ENCODE measurements around the gene DNAJB8.

The DNAJB8 gene

DNA sequence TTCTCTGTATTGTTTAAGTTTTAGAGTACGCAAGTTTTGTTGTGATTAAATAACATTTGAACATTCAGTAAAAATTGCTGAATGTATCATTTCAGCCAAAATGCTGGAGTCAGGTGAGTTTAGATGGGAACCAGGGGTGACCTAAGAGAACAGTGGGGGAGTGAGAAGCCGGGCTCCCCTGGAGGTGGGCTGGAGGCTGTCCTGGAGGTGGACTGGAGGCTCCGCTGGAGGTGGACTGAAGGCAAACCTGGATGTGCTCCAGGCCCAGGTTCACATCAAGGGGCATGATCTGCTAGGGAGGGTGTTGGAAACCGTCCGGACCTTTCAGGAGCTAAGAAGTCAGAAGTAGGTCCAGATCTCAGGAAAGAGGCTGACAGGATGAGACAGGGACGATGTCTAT lies 23.7 kb downstream of the DNAJB8 start:
- no peak for DNase-seq

DNA sequence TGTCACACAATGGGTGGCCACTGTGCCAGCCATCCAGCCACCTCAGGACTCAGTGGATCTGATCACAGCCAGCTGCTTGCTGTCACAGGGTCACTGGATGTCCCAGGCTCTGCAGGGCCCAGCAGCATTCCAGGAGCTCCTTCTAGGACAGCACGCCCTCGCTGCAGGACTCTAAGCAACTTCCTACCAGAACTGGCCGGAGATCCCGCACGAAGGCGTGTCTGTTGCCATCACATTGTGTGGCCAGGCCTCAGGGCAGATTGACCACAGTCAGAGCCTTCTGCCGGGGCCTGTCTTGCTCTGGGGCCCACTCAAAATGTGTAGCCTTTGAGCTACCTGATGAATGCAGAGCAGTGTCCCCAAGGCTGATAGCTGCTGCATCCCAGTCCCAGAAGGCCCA lies 24.6 kb downstream of the DNAJB8 start:
- DNase-seq, result no peak

DNA sequence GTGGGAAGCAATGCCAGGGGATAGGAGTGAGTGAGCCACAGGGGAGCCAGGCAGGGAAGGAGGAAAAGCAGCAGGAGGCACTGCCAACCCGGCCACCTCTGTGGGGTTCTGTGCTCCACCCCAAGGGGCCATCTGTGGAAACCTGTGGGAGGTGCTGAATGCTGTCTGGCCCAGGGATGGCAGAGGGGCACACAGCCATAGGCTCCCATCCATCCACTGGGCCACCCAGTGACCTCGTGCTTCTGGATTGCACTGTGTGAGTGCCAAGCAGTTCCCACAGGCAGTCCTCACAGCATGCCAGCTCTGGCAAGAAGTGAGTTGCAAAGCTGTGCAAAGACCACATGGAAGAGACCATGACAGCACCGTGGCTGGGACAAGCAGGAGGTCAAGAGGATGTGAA lies 27.5 kb downstream of the DNAJB8 start:
- DNase-seq, result no peak

DNA sequence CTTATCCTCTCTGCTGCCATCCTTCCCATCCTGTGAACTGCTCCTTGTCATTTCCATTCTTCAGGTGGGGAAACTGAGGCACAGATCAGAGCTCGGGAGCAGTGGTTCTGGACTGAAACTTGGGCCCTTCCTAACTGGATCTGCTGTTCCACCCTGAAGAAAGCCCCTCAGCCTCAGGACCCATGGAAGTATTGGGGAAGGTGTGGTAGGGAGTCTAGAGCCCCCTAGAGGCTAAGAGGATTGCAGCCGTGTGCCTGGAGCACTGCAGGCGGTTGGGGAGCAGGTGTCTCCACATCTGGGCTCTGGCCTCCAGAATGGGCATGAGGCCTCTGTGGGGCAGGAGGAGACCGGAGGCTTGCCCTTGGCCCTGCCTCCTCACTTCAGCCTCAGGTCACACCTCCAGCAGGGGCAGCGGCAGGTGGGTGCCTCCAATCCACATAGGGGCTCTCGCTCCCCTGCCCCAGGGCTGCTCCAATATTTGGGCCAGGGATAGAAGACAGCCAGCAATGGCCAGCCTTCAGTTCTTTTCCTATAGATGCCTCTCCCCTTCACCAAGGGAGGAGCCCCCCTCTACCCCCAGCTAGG lies 28.1 kb downstream of the DNAJB8 start:
- DNase-seq, result peak; percentile 4

- no peak for DNase-seq
Observed at GRCh38 chr3:128436214-128436613, 30.5 kb downstream of the DNAJB8 start.

DNA sequence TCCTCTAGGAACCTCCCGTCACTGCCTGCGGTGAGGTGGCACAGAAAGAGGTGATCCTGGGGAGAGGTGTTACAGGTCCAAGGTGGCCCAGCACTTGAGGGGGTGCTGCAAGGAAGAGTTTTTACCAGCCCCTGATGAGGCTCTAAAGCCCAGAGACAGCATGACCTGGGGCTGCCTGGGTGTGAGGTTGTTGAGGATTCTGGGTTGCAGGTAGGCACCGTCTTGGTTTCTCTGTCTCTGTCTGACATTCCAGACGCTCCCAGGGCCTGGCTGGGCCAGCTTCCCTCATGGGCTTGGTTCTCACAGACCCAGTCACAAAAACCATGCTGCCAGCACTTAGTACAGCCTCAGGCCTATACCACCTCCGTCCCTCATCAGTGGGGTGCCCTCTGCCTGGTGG lies 31.1 kb downstream of the DNAJB8 start:
- DNase-seq, result no peak

DNA sequence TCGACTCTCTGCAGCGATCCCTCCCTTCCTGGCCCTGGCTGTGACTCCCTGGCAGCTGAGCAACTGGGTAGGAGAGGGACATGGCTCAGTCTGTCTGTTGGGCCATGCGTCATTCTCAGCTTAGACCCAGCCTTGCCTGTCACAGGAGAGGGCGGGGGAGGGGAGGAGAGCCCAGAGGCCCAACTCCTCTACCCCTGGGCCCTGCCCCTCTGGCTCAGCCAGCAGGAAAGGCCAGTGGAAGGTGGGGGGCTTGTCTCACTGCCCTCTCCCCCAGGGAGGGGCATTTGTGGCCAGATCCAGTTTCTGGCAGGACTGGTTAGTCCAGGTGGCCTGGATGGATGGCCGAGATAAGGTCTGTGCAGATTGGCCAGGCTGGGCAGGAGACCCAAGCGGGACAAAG lies 31.6 kb downstream of the DNAJB8 start:
- DNase-seq, result no peak

DNA sequence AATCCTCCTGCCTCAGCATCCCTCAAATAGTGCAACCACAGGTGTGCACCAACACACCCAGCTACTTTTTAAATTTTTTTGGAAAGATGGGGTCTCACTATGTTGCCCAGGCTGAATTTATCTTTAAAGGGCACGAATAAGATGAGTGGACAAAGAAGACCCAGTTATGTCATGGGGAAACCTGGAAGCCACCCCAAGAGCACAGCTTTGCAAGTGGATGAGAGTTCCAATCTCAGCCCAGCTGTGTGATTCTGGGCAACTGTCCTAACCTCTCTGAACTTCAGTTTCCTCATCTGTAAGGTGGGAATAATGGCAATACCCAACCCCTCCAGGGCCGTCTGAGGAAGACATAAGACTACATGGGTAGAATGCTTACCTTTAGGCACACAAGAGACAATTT lies 32.2 kb downstream of the DNAJB8 start:
- no peak for DNase-seq

DNA sequence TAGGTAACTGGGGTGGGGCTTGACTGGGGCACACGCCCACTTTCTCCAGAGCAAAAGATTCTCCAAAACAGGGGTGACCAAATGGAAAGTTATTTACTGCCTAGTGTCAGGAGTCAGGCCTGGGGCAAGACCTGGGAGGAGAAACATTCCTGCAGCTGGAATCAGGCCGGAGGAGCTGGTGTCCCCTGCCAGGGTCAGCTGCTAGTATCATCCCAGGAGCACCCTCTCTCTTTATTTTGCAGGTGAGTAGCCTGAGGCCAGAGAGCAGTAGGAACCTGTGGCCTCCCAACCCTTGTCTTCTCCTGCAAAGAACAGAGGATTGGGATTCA lies 32.9 kb downstream of the DNAJB8 start:
- no peak for DNase-seq

DNA sequence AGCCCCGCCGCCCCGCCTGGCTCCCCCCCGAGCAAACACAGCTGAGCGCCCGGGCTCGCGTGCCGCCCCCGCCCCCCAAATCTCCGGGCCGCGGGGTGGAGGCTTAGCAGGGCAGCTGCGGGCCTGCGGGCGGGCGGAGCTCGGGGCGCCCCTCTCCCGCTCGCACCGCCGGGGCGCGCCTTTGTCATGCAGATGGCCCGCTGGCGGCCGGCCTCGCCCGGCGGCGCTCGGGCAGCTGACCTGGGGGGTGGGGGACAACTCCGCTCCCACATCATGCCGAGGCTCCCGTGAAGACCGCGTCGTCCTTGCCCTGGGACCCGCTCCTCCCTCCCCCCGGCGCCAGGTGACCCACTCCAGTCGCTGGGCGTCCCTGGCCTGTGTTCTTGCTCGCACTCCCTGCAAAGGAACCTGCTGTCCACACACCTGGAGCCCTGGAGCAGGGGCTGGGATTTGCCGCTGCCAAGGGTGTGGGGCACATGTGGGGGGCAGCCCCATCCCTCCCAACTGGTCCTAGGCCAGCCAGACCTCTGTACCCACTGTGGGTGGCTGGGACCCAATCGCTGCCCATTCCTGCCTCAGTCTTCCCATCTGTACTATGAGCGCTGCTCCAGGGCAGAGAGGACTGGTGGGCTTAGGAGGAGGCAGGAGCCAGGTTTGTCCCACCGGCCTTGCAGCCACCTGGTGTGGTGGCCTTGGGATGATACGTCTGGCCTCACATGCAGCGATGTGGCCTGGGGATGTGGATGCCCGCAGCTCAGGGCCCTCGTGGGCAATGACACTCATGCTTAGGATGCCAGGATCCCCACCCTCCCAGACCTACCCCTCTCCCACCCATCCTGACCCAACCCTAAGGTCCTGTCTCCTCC lies 33.5 kb downstream of the DNAJB8 start:
- peak; percentile 18 for DNase-seq

DNA sequence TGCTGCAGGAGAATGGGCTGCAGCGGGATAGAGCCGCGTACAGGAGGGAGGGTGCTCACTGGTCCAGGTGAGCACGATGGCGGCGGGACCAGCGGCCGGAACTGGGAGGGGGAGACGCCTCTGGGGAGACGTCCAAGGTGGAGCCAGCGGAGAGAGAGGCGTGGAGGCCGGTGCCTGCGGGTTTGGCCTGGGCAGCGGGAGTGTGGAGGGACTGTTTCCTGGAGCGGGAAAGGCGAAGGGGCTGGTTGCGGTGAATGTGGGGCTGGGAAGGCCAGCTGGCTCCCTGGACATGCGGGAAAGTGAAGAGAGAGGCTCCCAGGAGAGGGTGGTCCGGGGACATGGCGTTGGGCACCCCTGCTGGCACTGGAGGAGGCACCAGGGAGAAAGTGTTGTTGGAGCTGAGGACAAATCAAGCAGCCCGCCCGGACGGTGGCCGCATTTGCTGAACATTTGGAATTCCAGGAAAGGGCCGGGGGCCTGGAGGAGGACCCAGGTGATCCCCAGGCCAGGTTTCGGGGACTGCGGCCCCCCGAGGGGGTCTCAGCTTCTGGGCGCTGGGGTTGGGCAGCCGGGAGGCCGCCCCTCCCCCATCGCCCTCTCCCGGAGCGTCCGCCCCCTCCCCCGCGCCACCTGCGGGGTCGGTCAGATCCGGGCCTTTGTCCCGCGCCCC lies 34.3 kb downstream of the DNAJB8 start:
- peak; percentile 32 for DNase-seq

DNA sequence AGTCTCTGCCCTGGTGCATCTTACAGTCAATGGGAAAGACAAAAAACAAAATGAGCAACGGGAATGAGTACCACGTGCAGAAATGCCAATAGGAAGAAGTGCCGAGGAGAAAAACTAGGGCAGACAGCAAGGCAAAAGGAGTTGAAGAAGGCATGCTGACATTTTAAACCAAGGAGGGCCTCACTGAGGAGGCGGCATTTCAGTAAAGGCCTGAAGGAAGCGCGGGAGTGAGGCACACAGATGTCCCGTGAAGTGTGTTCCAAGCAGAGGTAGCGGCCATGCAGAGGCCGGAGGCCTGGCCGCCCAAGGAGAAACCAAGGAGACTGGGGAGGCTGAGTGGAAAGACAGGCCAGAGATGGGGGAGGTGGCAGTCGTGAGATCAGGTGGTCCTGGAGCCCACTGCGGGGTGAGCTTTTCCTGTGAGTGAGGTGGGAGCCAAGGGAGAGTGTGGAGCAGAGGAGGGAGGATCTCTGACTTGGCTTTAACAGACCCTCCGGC lies 34.8 kb downstream of the DNAJB8 start:
- no peak for DNase-seq

DNA sequence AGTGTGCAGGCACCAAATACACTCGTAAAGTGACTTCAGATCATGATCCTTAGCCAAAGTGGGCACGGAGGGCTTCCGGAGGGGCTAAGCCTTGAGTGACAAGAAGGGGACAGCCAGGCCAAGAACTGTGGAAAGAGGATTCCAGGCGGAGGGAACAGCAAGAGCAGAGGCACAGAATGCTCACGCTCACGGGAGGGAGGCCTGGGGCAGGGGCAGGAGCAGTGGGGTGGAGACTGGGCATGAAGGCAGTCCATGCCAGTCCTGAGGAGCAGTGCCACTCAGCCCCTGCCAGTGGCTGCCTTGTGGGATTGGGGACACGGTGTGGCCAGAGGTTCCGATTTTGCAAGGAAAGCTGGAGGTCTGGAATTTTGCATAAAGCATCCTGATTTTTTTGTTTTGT lies 36.0 kb downstream of the DNAJB8 start:
- no peak for DNase-seq

DNA sequence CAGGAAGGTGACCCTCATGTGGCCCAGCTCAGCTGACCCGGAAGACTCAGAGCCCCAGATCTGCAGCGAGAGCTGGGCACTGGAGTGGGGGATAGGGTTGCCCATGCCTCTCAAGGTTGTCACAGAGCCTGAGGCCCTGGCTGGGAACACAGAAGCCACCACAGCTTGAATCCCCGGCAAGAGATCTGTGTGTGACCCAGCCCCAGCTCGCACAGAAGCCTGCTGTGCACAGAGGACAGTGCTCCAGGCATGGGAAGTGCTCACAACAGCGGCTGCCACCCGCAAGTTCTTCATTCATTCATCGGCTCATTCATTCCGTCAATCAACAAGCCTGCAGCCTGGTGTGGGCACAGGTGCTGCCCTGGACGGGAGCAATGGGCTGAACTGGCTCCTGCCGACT lies 36.4 kb downstream of the DNAJB8 start:
- DNase-seq, result no peak

DNA sequence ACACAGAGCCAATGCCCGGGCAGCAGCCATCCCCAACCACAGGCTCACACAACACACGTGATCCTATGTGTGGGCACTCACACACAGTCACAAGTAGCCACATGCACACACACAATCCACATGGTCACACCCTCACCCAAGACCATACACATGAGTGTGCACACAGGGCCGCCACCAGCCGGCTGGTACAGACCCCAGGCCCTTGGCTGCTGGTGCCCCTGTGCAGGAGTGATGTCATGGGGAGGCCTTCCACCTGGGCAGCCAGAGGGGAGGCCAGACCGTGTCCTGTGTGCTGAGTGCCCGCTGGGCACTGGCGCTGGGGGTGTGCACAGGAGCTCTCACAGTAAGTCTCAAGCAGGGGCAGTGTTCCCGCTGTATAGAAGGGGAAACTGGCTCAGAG lies 36.9 kb downstream of the DNAJB8 start:
- DNase-seq, result no peak

GRCh38 chr3:128429275-128429674 lies 37.4 kb downstream of the DNAJB8 start:
- DNase-seq, result no peak

DNA sequence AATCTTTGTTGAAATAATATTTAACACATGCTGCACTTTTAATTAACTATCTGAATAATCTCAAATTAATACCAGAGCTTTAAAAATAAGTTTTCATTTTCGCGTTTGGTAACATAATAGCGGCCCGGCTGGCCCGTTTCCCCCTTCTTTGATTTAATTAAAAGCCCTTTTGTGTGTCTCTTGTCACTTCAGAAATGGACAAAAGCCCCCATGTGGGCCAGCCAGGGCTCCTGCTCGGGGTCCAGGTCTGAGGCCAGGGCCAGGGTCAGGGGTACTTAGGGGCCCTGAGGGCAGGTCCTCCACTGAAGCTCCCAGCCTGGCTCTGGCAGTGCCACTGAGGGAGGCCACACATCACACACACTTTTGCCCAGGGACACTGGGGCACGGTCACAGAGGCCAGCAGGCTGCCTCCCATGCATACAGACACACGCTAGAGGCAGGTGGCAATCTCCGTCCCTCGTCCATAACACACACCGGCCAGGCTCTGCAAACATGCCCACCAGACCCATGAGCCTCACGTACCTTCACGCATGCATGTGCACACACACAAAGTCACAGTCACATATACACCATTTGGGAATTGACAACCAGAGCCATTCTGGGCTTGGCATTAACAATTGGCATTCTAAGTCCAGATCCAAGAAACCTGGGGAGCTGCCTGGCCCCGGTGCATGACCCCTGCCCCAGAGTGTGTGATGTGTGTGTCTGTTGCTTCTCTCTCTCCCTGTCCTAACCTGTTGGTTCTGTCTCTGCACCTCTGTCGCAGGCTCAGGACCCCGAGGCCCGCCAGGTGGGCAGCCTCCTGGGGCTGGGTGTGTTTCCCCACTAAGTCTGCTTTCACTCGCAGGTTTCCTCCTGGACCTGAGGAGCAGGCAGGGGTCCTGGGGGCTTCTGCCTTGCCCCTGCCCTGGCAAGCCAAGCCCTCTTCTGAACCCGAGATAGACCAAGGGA lies 38.5 kb downstream of the DNAJB8 start:
- DNase-seq, result no peak

- no peak for DNase-seq
Observed at GRCh38 chr3:128427175-128427857, 39.4 kb downstream of the DNAJB8 start.

DNA sequence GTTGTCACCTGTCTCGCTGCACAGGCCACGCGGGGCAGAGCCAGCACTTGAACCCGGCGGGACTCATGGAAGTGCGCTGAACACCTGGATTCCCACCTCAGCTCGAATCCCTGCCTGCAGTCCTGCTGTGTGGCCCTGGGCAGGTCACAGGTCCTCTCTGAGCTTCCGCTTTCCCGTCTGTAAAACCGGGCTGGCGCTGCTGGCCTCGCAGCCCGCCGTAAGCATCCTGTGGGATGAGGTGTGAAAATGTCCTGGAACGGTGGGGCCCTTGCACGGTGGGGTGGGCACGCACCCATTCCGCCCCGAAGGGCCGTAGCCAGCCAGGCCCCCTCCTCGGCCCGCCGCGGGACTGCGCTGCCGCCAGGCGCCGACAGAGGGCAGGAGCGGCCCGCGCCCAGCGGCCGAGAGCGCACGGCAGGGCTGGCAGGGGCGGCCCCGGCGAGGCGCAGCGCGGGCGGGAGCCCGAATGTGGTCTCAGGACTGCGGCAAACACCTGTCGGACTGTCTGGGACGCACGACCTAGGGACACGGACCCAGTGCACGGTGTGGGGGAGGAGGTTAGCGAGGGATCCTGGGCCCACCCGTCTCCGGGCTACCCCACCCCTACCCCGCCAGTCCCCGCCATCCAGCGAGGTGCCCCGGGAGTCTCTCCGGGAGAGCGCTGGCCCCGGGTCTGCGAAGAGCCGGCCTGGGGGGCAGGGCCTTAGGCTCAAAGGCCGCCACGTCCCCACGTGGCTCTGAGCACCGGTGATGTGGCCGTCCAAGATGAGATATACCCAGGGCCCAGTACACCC lies 40.4 kb downstream of the DNAJB8 start:
- no peak for DNase-seq

- no peak for DNase-seq
Observed at GRCh38 chr3:128425846-128426127, 40.9 kb downstream of the DNAJB8 start.

DNA sequence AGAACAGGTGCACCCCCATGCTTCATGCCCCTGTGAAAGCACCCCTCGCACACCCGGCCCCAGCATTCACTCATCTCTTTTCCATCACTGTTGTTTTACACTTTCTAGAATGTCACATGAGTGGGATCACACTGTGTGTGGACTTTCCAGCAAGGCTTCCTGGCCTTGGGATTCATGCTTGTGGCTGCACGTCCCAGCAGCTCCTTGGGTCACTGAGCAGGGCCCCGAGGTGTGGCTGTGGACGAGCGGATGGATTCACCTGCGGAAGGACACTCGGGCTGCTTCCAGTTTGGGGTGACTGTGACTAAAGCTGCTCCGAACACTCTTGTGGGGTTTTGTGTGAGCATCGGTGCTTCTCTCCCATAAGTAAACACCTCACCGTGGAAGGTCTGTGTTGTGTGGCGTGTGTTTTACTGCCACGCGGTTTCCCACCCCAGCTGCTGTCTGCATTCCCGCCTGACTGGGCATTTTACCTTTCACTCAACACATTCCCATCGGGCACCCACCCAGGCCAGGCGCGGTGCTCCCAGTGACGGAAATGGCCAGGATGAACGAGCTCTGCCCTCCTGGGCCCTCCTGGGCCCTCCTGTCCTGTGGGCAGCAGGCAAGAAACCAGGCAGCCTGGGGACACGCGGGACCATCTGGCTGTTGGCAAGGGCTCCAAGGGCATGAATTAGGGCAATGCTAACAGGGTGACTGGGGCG lies 41.4 kb downstream of the DNAJB8 start:
- no peak for DNase-seq

Data from NCI-H1092 treated with DMSO at 0.1 percent for 48 hours (cell line).